NT2/D1 (cell line): ENCODE results near the gene CDC42EP3.

Experiments used
- DNase-seq: peaks from one replicate; pipeline ENCODE4 v3.0.0-alpha.2; 2011; ENCODE audit warnings: low read depth, low spot score
- H3K27me3 ChIP-seq: 2 replicates; pipeline ENCODE4 v1.6.0; 2011; ENCODE audit warnings: mild to moderate bottlenecking; ENCODE audit not compliant: insufficient read length, insufficient read depth
- H3K36me3 ChIP-seq: 2 replicates; pipeline ENCODE4 v1.6.1; 2011; ENCODE audit warnings: mild to moderate bottlenecking, low read length, mixed read lengths; ENCODE audit not compliant: insufficient read depth, insufficient read length
- H3K4me1 ChIP-seq: 2 replicates; pipeline ENCODE4 v1.5.1; 2011; ENCODE audit not compliant: insufficient read depth, insufficient read length
- H3K4me3 ChIP-seq: 2 replicates; pipeline ENCODE4 v1.5.1; 2011; ENCODE audit warnings: low read depth; ENCODE audit not compliant: insufficient read length
- H3K9ac ChIP-seq: 2 replicates; pipeline ENCODE4 v1.6.0; 2011; ENCODE audit warnings: low read depth; ENCODE audit not compliant: insufficient read length
- H3K9me3 ChIP-seq: 2 replicates; pipeline ENCODE4 v1.5.1; 2011; ENCODE audit warnings: mild to moderate bottlenecking, low read length; ENCODE audit not compliant: insufficient read depth
- SUZ12 ChIP-seq: IDR thresholded peaks from 2 replicates; pipeline ENCODE4 v1.6.1; 2011; ENCODE audit not compliant: insufficient read length, insufficient read depth; ENCODE audit errors: extremely low read depth
- YY1 ChIP-seq: IDR thresholded peaks from 2 replicates; pipeline ENCODE4 v1.6.1; 2011; ENCODE audit not compliant: insufficient read length, insufficient read depth
- ZNF274 ChIP-seq: IDR thresholded peaks from 2 replicates; pipeline ENCODE4 v1.6.1; 2011; ENCODE audit warnings: mild to moderate bottlenecking, low read depth, low read length

Gene CDC42EP3

GRCh38 chr2:37623971-37624900 is 47.2 kb downstream of the CDC42EP3 start:
- no peaks in the 10 kb centered on the region for H3K9me3 ChIP-seq
- H3K27me3 ChIP-seq: no peaks in the 10 kb centered on the region
- DNase-seq: no peak
- H3K36me3 ChIP-seq: no peaks in the 10 kb centered on the region
- no peak overlapping the region for H3K9ac ChIP-seq
- H3K4me1 ChIP-seq: no peaks in the 10 kb centered on the region
- H3K4me3 ChIP-seq: no peak overlapping the region
- TF ChIP-seq ZNF274 (no peak), SUZ12 (no peak), YY1 (no peak)

GRCh38 chr2:37623406-37623805 is 48.0 kb downstream of the CDC42EP3 start:
- Histone ChIP-seq H3K36me3 (no peaks in the 10 kb centered on the region), H3K9ac (no peak overlapping the region), H3K4me3 (no peak overlapping the region), H3K27me3 (no peaks in the 10 kb centered on the region), H3K4me1 (no peaks in the 10 kb centered on the region), H3K9me3 (no peaks in the 10 kb centered on the region)
- no peak for DNase-seq
- TF ChIP-seq ZNF274 (no peak), YY1 (no peak), SUZ12 (no peak)

GRCh38 chr2:37622450-37623100 is 48.9 kb downstream of the CDC42EP3 start:
- no peak for TF ChIP-seq SUZ12
- no peak for TF ChIP-seq ZNF274
- TF ChIP-seq YY1: no peak

GRCh38 chr2:37621199-37621598 is 50.2 kb downstream of the CDC42EP3 start:
- no peak for DNase-seq
- no peaks in the 10 kb centered on the region for H3K4me1 ChIP-seq
- no peaks in the 10 kb centered on the region for H3K9me3 ChIP-seq
- no peak for TF ChIP-seq SUZ12
- TF ChIP-seq YY1: no peak
- TF ChIP-seq ZNF274: no peak
- H3K4me3 ChIP-seq: no peak overlapping the region
- no peaks in the 10 kb centered on the region for H3K36me3 ChIP-seq
- no peaks in the 10 kb centered on the region for H3K27me3 ChIP-seq
- H3K9ac ChIP-seq: no peak overlapping the region

More at GRCh38 chr2:37622450-37623100, 48.9 kb downstream of the CDC42EP3 start:
- Histone ChIP-seq H3K27me3 (no peaks in the 10 kb centered on the region), H3K9me3 (no peaks in the 10 kb centered on the region), H3K36me3 (no peaks in the 10 kb centered on the region), H3K4me1 (no peaks in the 10 kb centered on the region), H3K4me3 (no peak overlapping the region), H3K9ac (no peak overlapping the region)
- no peak for DNase-seq

GRCh38 chr2:37619959-37620300 is 51.5 kb downstream of the CDC42EP3 start:
- TF ChIP-seq ZNF274: no peak
- no peak for TF ChIP-seq SUZ12
- H3K9ac ChIP-seq: no peak overlapping the region
- H3K36me3 ChIP-seq: no peaks in the 10 kb centered on the region
- DNase-seq: no peak
- no peak overlapping the region for H3K4me3 ChIP-seq
- no peaks in the 10 kb centered on the region for H3K27me3 ChIP-seq
- no peaks in the 10 kb centered on the region for H3K4me1 ChIP-seq
- H3K9me3 ChIP-seq: no peaks in the 10 kb centered on the region

GRCh38 chr2:37619230-37619958 is 52.0 kb downstream of the CDC42EP3 start:
- Histone ChIP-seq H3K4me1 (no peaks in the 10 kb centered on the region), H3K9me3 (no peaks in the 10 kb centered on the region), H3K4me3 (no peak overlapping the region), H3K27me3 (no peaks in the 10 kb centered on the region), H3K36me3 (no peaks in the 10 kb centered on the region), H3K9ac (no peak overlapping the region)
- DNase-seq: no peak
- no peak for TF ChIP-seq SUZ12
- no peak for TF ChIP-seq ZNF274
- no peak for TF ChIP-seq YY1

- Histone ChIP-seq H3K4me1 (no peaks in the 10 kb centered on the region), H3K36me3 (no peaks in the 10 kb centered on the region), H3K27me3 (no peaks in the 10 kb centered on the region), H3K4me3 (no peak overlapping the region), H3K9me3 (no peaks in the 10 kb centered on the region), H3K9ac (no peak overlapping the region)
- DNase-seq: no peak
- no peak for TF ChIP-seq YY1
- no peak for TF ChIP-seq ZNF274
- TF ChIP-seq SUZ12: no peak
These were observed 53.1 kb downstream of the CDC42EP3 start for GRCh38 chr2:37618326-37618725.
